Naive thymus-derived CD4-positive, alpha-beta T cell (primary cell): ENCODE measurements around the gene MAJIN. TPM values are rescaled to one million over a fixed set of nuclear protein-coding genes. Genes with fewer than 3 reads are reported as not detected.
A peak's percentile ranks its signal among the peaks of the same experiment; 100 is the strongest.

Experiments
- ATAC-seq: fragments of 150-1000 bp; cut with Tn5 transposase; 2 replicates; pipeline ENCODE4 v1.10.0; 2021; ENCODE audit warnings: mild to moderate bottlenecking, moderate library complexity
- CTCF ChIA-PET: fragments of 350-600 bp; sonication (Branson Sonifier 250); formaldehyde crosslinking; loops from one replicate; lab custom pipeline; 2021; ENCODE audit warnings: antibody characterized with exemption; lab: Charles Lee
- POLR2A ChIA-PET: fragments of 350-600 bp; sonication (Branson Sonifier 250); formaldehyde crosslinking; loops from one replicate; lab custom pipeline; 2021; ENCODE audit warnings: antibody characterized with exemption, inconsistent platforms; lab: Charles Lee
- DNase-seq, 9 donors: peaks; one replicate each; pipeline versions ENCODE4 v3.0.0 to v3.0.0-alpha.2; 2020 to 2022; ENCODE audit warnings: mixed read lengths in 1 of 9
- H3K27ac ChIP-seq: one replicate; pipeline ENCODE4 v1.7.0; 2013; ENCODE audit warnings: mild to moderate bottlenecking, low read depth, low read length, moderate library complexity
- H3K27me3 ChIP-seq, 2 donors: one replicate each; pipeline ENCODE4 v1.7.0; 2013; ENCODE audit warnings: low read length in 2 of 2, mild to moderate bottlenecking in 2 of 2, moderate library complexity in 2 of 2; ENCODE audit not compliant: control insufficient read depth in 2 of 2, insufficient read depth in 2 of 2
- H3K36me3 ChIP-seq, 3 experiments: 1 replicate in 2 of 3; 2 replicates in 1 of 3; pipeline ENCODE4 v1.7.0; 2013; ENCODE audit warnings: low read length in 3 of 3, mild to moderate bottlenecking in 3 of 3, moderate library complexity in 1 of 3; ENCODE audit not compliant: insufficient read depth in 3 of 3, control insufficient read depth in 2 of 3
- H3K4me1 ChIP-seq, 2 donors: one replicate each; pipeline ENCODE4 v1.7.0; 2013; ENCODE audit warnings: low read length in 2 of 2, mild to moderate bottlenecking in 2 of 2, moderate library complexity in 1 of 2; ENCODE audit not compliant: control insufficient read depth in 2 of 2, insufficient read depth in 2 of 2
- H3K4me3 ChIP-seq: 2 replicates; pipeline ENCODE4 v1.7.0; 2013; ENCODE audit warnings: mild to moderate bottlenecking, low read length
- H3K9me3 ChIP-seq, 3 experiments: 1 replicate in 2 of 3; 2 replicates in 1 of 3; pipeline ENCODE4 v1.7.0; 2013; ENCODE audit warnings: low read length in 3 of 3; ENCODE audit not compliant: control insufficient read depth in 2 of 3
- H3K27ac Mint-ChIP-seq, 9 donors: one replicate each; pipeline ENCODE4 v1.8.0; 2020 to 2022; ENCODE audit warnings: mixed read lengths in 9 of 9, mild to moderate bottlenecking in 8 of 9, moderate library complexity in 5 of 9, inconsistent platforms in 2 of 9
- H3K27me3 Mint-ChIP-seq, 5 donors: one replicate each; pipeline ENCODE4 v1.8.0; 2021 to 2022; ENCODE audit warnings: mixed read lengths in 5 of 5, mild to moderate bottlenecking in 1 of 5
- H3K36me3 Mint-ChIP-seq, 5 donors: one replicate each; pipeline ENCODE4 v1.8.0; 2020 to 2022; ENCODE audit warnings: mixed read lengths in 5 of 5, mild to moderate bottlenecking in 3 of 5, inconsistent platforms in 1 of 5
- H3K4me1 Mint-ChIP-seq, 7 donors: one replicate each; pipeline ENCODE4 v1.8.0; 2020 to 2022; ENCODE audit warnings: mixed read lengths in 7 of 7, mild to moderate bottlenecking in 3 of 7, inconsistent platforms in 1 of 7
- H3K4me3 Mint-ChIP-seq, 10 donors: one replicate each; pipeline ENCODE4 v1.8.0; 2020 to 2022; ENCODE audit warnings: mild to moderate bottlenecking in 10 of 10, mixed read lengths in 10 of 10, moderate library complexity in 6 of 10, inconsistent platforms in 2 of 10
- H3K9me3 Mint-ChIP-seq, 11 donors: one replicate each; pipeline ENCODE4 v1.8.0; 2020 to 2022; ENCODE audit warnings: mixed read lengths in 11 of 11, mild to moderate bottlenecking in 4 of 11, inconsistent platforms in 1 of 11, moderate library complexity in 1 of 11
- intact Hi-C, 2 donors: fragments of 100-400 bp; cut with micrococcal nuclease; formaldehyde crosslinking; loops; one replicate each; pipeline ENCODE4 v1.15.1; 2023
- polyA plus RNA-seq, 2 donors: library from polyadenylated mRNA; unstranded; fragments of 300-500 nt; fragmentation: Illumina TruSeq; gene quantifications; one replicate each; pipeline ENCODE4 v1.2.3, GENCODE V29; 2021
- total RNA-seq, 6 experiments: library from RNA in 5 of 6; stranded (reverse) in 5 of 6; gene quantifications; 1 replicate in 5 of 6; 2 replicates in 1 of 6; pipeline ENCODE4 v1.2.3 and lab custom pipeline; 2021 to 2026

MAJIN gene
- total and polyA plus RNA-seq, 7 experiments from 2014 or later = 0.48 to 1.2 (median 0.94) TPM; not detected in 2

GRCh38 chr11:65014726-65015227 lies 42.9 kb upstream of the MAJIN start:
- no peak for ATAC-seq
- peak overlapping the region; percentile 97 for H3K4me3 ChIP-seq

GRCh38 chr11:65013888-65014725 lies 42.2 kb upstream of the MAJIN start, which contains the start of gene ARL2:
Gene ARL2 (plus strand): TSS chr11:65014160. CDS start chr11:65014208, 48 bp downstream.
- intact Hi-C loops = loop anchor here (1.0 to 5.0 kb wide), 17 partner anchors 13 to 327 kb away; partner anchors contain the start of genes ATG2A (in 2 of the 2), CDCA5 (in 2 of the 2), PPP2R5B (in 2 of the 2) and SAC3D1 (in 2 of the 2)
- Histone ChIP-seq H3K4me3 (peak within 1 kb of the TSS; percentile 97), H3K4me1 (peaks cover 4 to 9% of the 10 kb centered on the region in 2 donors), H3K36me3 (peaks cover 0 to 11% (median 0%) of the 10 kb centered on the region in 3 experiments), H3K9me3 (no peaks in the 10 kb centered on the region), H3K27me3 (no peaks in the 10 kb centered on the region), H3K27ac (peak within 1 kb of the TSS; percentile 84)
- Mint-ChIP-seq H3K36me3 (peaks cover 0 to 12% (median 6%) of the 10 kb centered on the region in 5 donors), H3K4me1 (peaks cover 14 to 33% (median 29%) of the 10 kb centered on the region in 7 donors), H3K27me3 (no peaks in the 10 kb centered on the region), H3K9me3 (no peaks in the 10 kb centered on the region), H3K4me3 (peak within 1 kb of the TSS; percentile 90 to 95 (median 92)), H3K27ac (peak within 1 kb of the TSS; percentile 89 to 99 (median 96))
- POLR2A ChIA-PET = interaction anchor here (0.6 to 4.0 kb wide), 18 partner anchors 12 to 270 kb away, joined by 3 to 28 read pairs (median 3); partner anchors contain the start of genes CDCA5, FAU, MRPL49 and PPP2R5B
- CTCF ChIA-PET = interaction anchor here (0.6 to 2.7 kb wide), 17 partner anchors 10 to 318 kb away, joined by 3 to 10 read pairs (median 3); partner anchors contain the start of genes FAU, MRPL49, SNX15 and ZNHIT2
- ATAC-seq (peak; percentile 88), DNase-seq (peak; percentile 73 to 88 (median 78))

More at GRCh38 chr11:65014726-65015227, 42.9 kb upstream of the MAJIN start:
- Histone ChIP-seq H3K9me3 (no peaks in the 10 kb centered on the region), H3K27ac (peak overlapping the region; percentile 84), H3K4me1 (peaks cover 4 to 9% of the 10 kb centered on the region in 2 donors), H3K36me3 (peaks cover 0 to 15% (median 0%) of the 10 kb centered on the region in 3 experiments), H3K27me3 (no peaks in the 10 kb centered on the region)
- POLR2A ChIA-PET = interaction anchor here (0.6 to 4.0 kb wide), 19 partner anchors 11 to 273 kb away, joined by 3 to 28 read pairs (median 3); partner anchors contain the start of genes FAU, MRPL49, PPP2R5B and SAC3D1
- peak overlapping the region; percentile 80 to 97 (median 93) for H3K27ac Mint-ChIP-seq
- H3K36me3 Mint-ChIP-seq = peaks cover 0 to 14% (median 10%) of the 10 kb centered on the region in 5 donors
- intact Hi-C loops = loop anchor here (1.0 to 5.0 kb wide), 9 partner anchors 13 to 327 kb away; partner anchors contain the start of genes SNX15 (in 2 of the 2), ATG2A (in 1 of the 2), CDCA5 (in 1 of the 2) and PPP2R5B (in 1 of the 2)
- CTCF ChIA-PET = interaction anchor here (0.5 to 2.7 kb wide), 17 partner anchors 9 to 204 kb away, joined by 3 to 10 read pairs (median 4); partner anchors contain the start of genes FAU, MRPL49, SNX15 and ZNHIT2
- peak overlapping the region; percentile 86 to 93 (median 91) for H3K4me3 Mint-ChIP-seq
- H3K4me1 Mint-ChIP-seq = peaks cover 14 to 33% (median 29%) of the 10 kb centered on the region in 7 donors
- no peaks in the 10 kb centered on the region for H3K27me3 Mint-ChIP-seq
- peak in 3 of 9 donors; percentile 16 to 31 (median 27) for DNase-seq
- H3K9me3 Mint-ChIP-seq = no peaks in the 10 kb centered on the region

GRCh38 chr11:65013130-65013887 lies 41.4 kb upstream of the MAJIN start:
- POLR2A ChIA-PET = interaction anchor here (0.5 to 4.0 kb wide), 13 partner anchors 10 to 166 kb away, joined by 3 to 28 read pairs (median 5); partner anchors contain the start of genes CDCA5, FAU, MRPL49 and PPP2R5B
- peaks cover 0 to 3% (median 0%) of the 10 kb centered on the region in 3 experiments for H3K36me3 ChIP-seq
- peak overlapping the region; percentile 84 for H3K27ac ChIP-seq
- ATAC-seq (peak; percentile 94), DNase-seq (peak; percentile 77 to 93 (median 90))
- intact Hi-C loops = loop anchor here (1.0 to 5.0 kb wide), 16 partner anchors 28 to 326 kb away; partner anchors contain the start of genes SAC3D1 (in 2 of the 2), VPS51 (in 2 of the 2), ATG2A (in 1 of the 2) and CAPN1 (in 1 of the 2)
- no peaks in the 10 kb centered on the region for H3K9me3 ChIP-seq
- Mint-ChIP-seq H3K27me3 (no peaks in the 10 kb centered on the region), H3K4me3 (peak overlapping the region; percentile 90 to 95 (median 92)), H3K36me3 (peaks cover 0 to 12% (median 6%) of the 10 kb centered on the region in 5 donors), H3K4me1 (peaks cover 14 to 33% (median 29%) of the 10 kb centered on the region in 7 donors), H3K9me3 (no peaks in the 10 kb centered on the region), H3K27ac (peak overlapping the region; percentile 89 to 99 (median 95))
- peaks cover 4 to 9% of the 10 kb centered on the region in 2 donors for H3K4me1 ChIP-seq
- H3K27me3 ChIP-seq = no peaks in the 10 kb centered on the region
- peak overlapping the region; percentile 97 for H3K4me3 ChIP-seq
- CTCF ChIA-PET = interaction anchor here (0.6 to 2.7 kb wide), 24 partner anchors 13 to 458 kb away, joined by 3 to 10 read pairs (median 4); partner anchors contain the start of genes FAU, MRPL49, SAC3D1 and SNX15

GRCh38 chr11:65008873-65009272 lies 37.0 kb upstream of the MAJIN start:
- H3K36me3 ChIP-seq = no peaks in the 10 kb centered on the region
- no peaks in the 10 kb centered on the region for H3K27me3 ChIP-seq
- no peaks in the 10 kb centered on the region for H3K9me3 Mint-ChIP-seq
- H3K4me1 ChIP-seq = peaks cover 4 to 5% of the 10 kb centered on the region in 2 donors
- no peak overlapping the region for H3K27ac Mint-ChIP-seq
- intact Hi-C loops = no loop called here
- POLR2A ChIA-PET = interaction anchor here (0.6 kb wide), 1 partner anchor 123 kb away, joined by 9 read pairs; no protein-coding TSS in a partner anchor
- DNase-seq (no peak), ATAC-seq (no peak)
- no peak overlapping the region for H3K4me3 ChIP-seq
- H3K4me3 Mint-ChIP-seq = no peak overlapping the region
- no peaks in the 10 kb centered on the region for H3K9me3 ChIP-seq
- H3K27me3 Mint-ChIP-seq = no peaks in the 10 kb centered on the region
- CTCF ChIA-PET = no interaction called here
- H3K4me1 Mint-ChIP-seq = peaks cover 0 to 9% (median 8%) of the 10 kb centered on the region in 7 donors
- H3K36me3 Mint-ChIP-seq = no peaks in the 10 kb centered on the region
- no peak overlapping the region for H3K27ac ChIP-seq

GRCh38 chr11:65008016-65008415 lies 36.1 kb upstream of the MAJIN start:
- CTCF ChIA-PET = no interaction called here
- no peaks in the 10 kb centered on the region for H3K9me3 ChIP-seq
- no peak overlapping the region for H3K27ac ChIP-seq
- Mint-ChIP-seq H3K36me3 (no peaks in the 10 kb centered on the region), H3K9me3 (no peaks in the 10 kb centered on the region), H3K27me3 (no peaks in the 10 kb centered on the region), H3K27ac (no peak overlapping the region), H3K4me1 (peaks cover 0 to 3% (median 1%) of the 10 kb centered on the region in 7 donors), H3K4me3 (no peak overlapping the region)
- ATAC-seq (no peak), DNase-seq (no peak)
- no peaks in the 10 kb centered on the region for H3K36me3 ChIP-seq
- H3K4me1 ChIP-seq = peaks cover 0 to under 1% of the 10 kb centered on the region in 2 donors
- intact Hi-C loops = no loop called here
- POLR2A ChIA-PET = interaction anchor here (0.6 kb wide), 1 partner anchor 124 kb away, joined by 9 read pairs; no protein-coding TSS in a partner anchor
- H3K4me3 ChIP-seq = no peak overlapping the region
- no peaks in the 10 kb centered on the region for H3K27me3 ChIP-seq
